Spleen (tissue), 7 donors: ENCODE measurements around the gene RNF167.

ENCODE experiments used
- CTCF ChIP-seq, 11 experiments: fragments of 200-600 bp in 7 of 11; fragments of 450-650 bp in 4 of 11; sonication (generic) in 4 of 11; IDR thresholded peaks in 8 of 11; conservative IDR thresholded peaks in 3 of 11; 1 replicate in 7 of 11; 2 replicates in 4 of 11; pipeline versions ENCODE4 v1.4.0 to v1.8.0; 2016 to 2021; ENCODE audit warnings: antibody characterized with exemption in 11 of 11, inconsistent platforms in 4 of 11, mild to moderate bottlenecking in 1 of 11
- POLR2A ChIP-seq, 3 donors: fragments of 450-650 bp; IDR thresholded peaks; one replicate each; pipeline ENCODE4 v1.5.1; 2017; ENCODE audit warnings: antibody characterized with exemption in 3 of 3, mild to moderate bottlenecking in 1 of 3
- donor health status: DM: no; HTN: no; CAD: no; lungs with moderate emphysema.
- donor health status: DM: no; HTN: no; CAD: no.
- donor health status: DM: no; HTN: no; CAD: no.

- TF ChIP-seq CTCF (IDR thresholded peaks at IDR 0.05 in 8 of 11, conservative IDR thresholded peaks at IDR 0.05 in 3 of 11) (no peak), POLR2A (IDR thresholded peaks at IDR 0.05) (no peak)
These were observed 31.8 kb upstream of the RNF167 start for GRCh38 chr17:4908301-4908700.
